Hypothalamus (tissue), 51 donors: Measurements from ENCODE around the gene MINPP1.
"Not testable (repeated sequence)": the region's sequence is repeated elsewhere in the genome, so short reads cannot be mapped to it uniquely, and the experiment has no call there.

Source experiments
- DNase-seq, 51 donors: peaks; one replicate each; lab custom pipeline; 2025; lab: John Stamatoyannopoulos, UW

MINPP1 gene

DNA sequence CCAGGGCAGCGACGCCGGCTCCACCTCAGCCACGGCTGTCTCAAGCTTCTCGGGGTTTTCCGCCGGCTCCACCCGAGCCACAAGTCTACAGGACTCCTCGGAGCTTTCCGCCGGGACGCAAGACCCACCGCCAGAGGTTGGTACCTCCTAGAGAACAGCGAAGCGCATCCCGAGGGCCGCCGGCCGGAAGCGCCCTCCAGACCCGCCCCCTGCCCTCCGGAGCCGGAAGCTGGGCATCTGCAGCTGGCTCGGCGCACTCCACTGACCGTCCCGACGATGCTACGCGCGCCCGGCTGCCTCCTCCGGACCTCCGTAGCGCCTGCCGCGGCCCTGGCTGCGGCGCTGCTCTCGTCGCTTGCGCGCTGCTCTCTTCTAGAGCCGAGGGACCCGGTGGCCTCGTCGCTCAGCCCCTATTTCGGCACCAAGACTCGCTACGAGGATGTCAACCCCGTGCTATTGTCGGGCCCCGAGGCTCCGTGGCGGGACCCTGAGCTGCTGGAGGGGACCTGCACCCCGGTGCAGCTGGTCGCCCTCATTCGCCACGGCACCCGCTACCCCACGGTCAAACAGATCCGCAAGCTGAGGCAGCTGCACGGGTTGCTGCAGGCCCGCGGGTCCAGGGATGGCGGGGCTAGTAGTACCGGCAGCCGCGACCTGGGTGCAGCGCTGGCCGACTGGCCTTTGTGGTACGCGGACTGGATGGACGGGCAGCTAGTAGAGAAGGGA is at the start of gene MINPP1:
MINPP1 (plus strand) TSS at position 254 of the 726 bp plus-strand sequence; CDS start at position 277, 23 bp downstream.
- DNase-seq, result peak; percentile 18 to 88 (median 75)

DNA sequence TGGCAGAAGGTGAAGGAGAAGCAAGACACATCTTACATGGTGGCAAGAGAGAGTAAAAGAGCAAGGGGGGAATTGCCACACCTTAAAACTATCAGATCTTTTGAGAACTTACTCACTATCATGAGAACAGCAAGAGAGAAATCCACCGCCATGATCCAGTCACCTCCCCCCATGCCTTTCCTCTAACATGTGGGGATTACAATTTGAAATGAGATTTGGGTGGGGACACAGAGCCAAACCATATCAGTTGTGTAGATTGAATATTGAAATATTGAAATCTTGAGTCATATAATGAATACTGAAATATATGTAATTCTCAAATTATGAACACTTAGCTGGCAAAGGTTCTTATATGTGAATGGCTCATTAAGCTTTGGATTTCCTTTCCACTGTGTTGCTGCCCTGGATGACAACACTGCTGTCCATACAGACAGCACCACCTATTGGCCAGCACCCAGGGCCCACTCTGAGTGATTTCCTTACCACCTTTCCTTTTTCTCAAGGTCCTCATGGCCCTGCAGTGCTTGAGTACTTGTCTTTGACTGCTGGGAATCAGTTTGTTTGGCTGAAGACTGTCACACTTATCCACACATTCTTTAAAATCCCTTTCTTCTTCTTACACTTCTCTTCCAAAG is 48.0 kb upstream of the MINPP1 start:
- not testable (repeated sequence) for DNase-seq

DNA sequence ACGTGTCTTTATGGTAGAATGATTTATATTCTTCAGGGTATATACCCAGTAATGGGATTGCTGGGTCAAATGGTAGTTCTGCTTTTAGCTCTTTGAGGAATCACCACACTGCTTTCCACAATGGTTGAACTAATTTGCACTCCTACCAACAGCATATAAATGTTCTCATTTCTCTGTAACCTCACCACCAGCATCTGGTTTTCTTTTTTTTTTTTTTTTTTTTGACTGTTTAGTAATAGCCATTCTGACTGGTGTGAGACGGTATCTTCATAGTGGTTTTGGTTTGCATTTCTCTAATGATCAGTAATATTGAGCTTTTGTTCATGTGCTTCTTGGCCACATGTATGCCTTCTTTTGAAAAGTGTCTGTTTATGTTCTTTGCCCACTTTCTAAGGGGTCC is 42.9 kb upstream of the MINPP1 start:
- DNase-seq, result not testable (repeated sequence)

DNA sequence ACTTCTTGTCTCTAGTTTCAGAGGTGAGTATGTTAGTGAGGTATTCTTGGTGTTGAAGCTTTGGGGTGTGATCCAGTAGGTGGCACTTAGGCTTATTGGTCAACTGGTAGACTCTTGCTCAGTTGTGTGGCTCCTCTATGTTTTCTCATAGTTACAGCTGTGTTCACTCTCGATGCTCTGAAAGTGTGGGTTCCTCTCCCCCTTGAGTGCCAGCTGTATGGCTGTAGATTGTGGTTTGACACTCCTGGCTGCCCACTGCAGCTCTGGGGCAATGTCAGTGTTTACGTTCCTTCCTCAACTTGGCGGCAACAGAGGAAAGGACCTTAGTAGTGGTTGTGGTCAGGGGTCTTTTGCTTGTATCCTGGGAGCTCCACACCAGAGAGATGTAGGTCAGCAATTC is 37.8 kb upstream of the MINPP1 start:
- DNase-seq, result not testable (repeated sequence)

- not testable (repeated sequence) for DNase-seq
Measured at GRCh38 chr10:87488733-87489132, 16.0 kb upstream of the MINPP1 start.

- DNase-seq, result not testable (repeated sequence)
Measured at GRCh38 chr10:87490285-87490684, 14.4 kb upstream of the MINPP1 start.

GRCh38 chr10:87492450-87492849 is 12.2 kb upstream of the MINPP1 start:
- not testable (repeated sequence) for DNase-seq

- not testable (repeated sequence) for DNase-seq
Measured at GRCh38 chr10:87495446-87495845, 9.2 kb upstream of the MINPP1 start.

GRCh38 chr10:87497386-87497785 is 7.3 kb upstream of the MINPP1 start:
- DNase-seq, result not testable (repeated sequence)

DNA sequence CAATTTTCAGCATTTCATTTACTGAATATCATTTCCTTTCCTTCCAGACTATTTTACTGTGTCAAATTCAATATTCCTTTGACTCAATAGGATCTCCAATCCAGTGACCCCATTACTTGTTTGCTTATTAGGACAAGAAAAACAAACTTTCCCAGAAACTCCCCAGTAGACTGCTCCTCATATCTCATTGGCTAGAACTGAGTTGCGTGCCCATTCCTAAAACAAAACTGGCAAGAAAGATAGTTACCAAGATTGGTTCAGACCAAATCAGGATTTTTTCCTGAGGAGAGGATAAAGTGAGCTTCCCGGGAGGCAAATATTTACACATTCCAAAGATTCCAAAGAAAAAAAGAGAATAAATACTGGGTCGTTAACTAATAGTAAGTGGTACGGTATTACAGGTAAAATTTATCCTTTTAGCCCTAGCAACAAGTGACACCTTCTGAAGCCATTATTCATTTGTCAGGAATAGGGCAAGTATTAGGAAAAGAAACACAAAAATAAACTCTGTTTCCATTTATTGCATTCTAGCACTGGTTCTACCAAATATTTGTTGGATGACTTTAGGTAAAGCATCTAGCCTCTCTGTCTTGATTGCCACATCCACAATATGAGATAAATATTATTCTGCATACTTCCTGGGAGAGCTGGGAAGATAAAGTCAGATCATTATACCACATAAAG is 6.4 kb upstream of the MINPP1 start:
- not testable (repeated sequence) for DNase-seq

DNA sequence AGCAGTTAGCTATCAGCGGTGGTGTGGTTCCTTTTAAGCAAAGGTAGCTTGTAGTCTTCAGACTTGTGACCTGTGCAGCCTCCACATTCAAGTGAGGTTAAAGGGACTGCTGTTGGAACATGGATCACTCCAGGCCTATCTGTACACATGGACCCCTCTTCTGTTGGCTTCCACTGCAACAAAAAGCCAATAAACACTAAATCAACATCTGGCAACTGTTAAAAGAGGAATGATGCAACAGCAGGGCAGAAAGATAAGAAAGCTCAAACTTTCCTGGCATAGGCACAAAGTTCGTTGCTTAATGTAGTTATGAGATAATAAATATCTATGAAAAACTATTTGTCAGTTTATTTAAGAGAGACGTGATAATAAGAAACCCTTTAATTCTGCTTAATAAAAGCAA is 4.0 kb upstream of the MINPP1 start:
- no peak for DNase-seq

DNA sequence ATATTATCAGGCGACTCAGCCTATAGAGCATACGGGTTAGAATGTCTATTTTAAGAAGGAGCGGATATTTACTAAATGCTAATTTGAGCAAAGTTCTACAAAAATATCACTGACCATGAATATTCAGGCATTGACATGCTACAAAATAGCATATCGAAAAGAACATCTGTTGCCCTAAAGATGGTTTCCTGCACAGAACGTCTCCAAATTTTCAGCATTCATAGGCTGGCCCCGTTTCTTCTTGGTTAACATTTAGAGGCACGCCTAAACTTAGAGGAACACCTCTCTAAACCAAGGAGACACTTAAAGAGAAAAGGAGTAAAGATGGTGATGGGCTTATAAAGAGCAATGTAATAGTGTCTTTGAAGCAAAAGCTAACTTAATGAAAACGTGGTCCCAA is 1.3 kb upstream of the MINPP1 start:
- no peak for DNase-seq

DNA sequence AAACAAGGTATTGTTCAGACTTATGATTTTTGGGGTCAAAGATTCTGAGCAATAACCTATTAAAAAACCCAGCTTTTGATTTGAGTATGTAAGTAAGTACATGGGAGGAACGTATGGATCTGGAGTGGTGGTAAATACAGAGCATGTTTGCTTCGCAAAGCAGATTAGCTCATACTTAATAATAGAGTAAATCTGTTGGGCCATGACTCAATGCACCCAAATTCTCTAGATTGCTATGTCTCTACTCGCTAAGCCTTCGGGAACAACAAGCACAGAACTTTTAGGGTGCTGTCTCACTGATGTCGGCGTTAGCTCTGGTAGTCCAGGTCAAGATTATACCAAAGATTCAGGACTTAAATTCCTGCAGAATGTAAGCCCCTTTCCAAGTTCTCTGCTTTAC is 807 bp upstream of the MINPP1 start:
- DNase-seq, result no peak

GRCh38 chr10:87504307-87504639 is 420 bp upstream of the MINPP1 start:
- peak in 1 of 51 donors; percentile 12 for DNase-seq

GRCh38 chr10:87505366-87506111 is 846 bp downstream of the MINPP1 start:
- peak in 35 of 51 donors; percentile 2 to 62 (median 33) for DNase-seq

DNA sequence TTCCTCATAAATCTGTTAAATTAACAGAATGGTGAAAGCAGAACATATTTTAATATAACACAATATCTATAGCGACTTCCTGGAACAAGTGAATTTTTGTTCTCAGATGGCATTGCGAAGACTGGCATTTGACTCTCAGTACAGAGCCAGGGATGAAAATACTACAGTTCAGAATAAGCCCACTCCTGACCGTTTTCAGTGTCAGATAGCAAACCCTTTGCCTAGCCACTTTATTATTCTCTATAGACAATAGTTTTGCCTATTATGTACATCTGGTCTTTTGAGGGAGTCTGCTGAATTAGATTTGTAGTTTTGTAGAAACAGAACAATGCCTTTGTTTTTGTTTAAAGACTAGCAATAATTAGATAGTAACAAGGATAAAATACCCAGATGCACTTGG is 2.3 kb downstream of the MINPP1 start:
- DNase-seq, result peak in 1 of 51 donors; percentile 0

- DNase-seq, result no peak
Measured at GRCh38 chr10:87507879-87508483, 3.3 kb downstream of the MINPP1 start.

GRCh38 chr10:87508837-87509236 is 4.1 kb downstream of the MINPP1 start:
- DNase-seq, result no peak

- no peak for DNase-seq
Measured at GRCh38 chr10:87510025-87510424, 5.3 kb downstream of the MINPP1 start.

- DNase-seq, result no peak
Measured at GRCh38 chr10:87511526-87511925, 6.8 kb downstream of the MINPP1 start.

- DNase-seq, result no peak
Measured at GRCh38 chr10:87518937-87519336, 14.2 kb downstream of the MINPP1 start.
